CD4-positive, alpha-beta T cell treated with Interleukin-6 at 100 ng/mL for 8 hours (primary cell): ENCODE data around the gene TMEM132E.

ENCODE experiments used
- DNase-seq: peaks from one replicate; pipeline ENCODE4 v3.0.0-alpha.2; 2020; ENCODE audit warnings: mixed read lengths, low spot score

TMEM132E gene

DNA sequence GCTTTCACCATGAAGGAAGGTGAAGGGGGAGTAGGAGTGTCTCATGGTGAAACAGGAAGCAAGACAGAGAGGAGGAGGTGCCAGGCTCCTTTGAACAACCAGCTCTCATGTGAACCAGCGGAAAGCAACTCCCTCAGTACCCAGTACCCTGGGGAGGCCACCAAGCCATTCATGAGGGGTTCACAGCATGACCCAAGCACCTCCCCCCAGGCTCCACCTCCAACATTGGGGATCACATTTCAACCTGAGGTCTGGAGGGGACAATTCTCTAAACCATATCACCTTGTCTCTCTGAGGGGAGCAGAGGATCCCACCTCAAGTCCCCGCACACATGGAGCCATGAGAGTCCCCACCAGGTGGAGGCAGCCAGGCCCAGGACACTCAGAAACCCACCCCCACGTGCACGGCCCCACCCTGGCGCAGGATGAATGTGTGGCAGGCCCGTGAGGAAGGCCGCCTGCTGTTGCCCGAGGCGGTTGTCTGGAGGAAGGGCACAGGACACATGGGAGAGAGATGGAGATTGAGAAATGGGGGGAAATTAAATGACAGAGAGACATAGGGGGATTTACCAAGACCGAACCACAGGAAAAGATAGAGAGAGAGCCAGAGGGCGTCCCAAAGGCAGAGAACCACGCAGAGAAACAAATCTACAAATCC, 85.9 kb downstream of the TMEM132E start:
- no peak for DNase-seq

DNA sequence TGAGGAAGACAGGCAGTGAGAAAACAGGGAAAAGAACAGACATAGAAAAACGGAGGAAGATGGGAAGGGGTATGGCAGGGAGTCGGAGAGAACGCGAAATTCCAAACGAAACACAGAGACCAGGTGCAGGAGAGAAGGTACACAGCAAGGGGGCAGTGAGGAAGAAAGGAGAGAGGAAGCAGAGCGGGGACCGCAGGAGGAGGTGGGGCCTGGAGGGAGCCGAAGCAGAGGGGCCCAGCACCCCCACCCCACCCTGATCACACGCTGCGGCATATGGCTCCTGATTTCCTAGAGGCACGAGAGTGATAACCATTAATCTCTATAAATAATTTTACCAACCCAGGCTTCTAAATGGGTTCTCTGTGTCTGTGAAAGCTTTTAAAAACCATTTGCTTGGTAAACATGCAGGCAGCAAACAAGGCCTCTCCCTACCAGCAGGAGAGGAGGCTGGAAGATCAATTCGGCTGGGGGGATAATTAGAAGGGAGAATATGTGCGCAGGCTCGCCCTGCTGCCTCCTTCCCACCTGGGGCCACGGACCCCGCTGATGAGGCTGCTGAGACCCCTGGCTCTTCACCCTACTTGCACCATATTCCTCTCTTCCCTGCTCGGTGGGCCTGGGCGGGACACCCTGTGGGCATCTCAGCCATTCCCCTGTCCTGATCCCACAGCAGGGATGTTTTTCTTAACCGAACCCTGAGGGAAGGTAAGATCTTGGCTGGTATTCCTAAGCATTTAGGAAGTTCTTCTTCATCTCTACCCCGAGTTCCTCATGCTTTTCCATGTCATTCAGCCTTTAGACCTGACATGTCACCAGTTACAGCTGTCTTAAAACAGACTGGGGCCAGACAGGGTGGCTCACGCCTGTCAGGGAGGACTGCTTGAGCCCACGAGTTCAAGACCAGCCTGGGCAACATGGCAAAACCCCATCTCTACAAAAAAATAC, 86.7 kb downstream of the TMEM132E start:
- no peak for DNase-seq

DNA sequence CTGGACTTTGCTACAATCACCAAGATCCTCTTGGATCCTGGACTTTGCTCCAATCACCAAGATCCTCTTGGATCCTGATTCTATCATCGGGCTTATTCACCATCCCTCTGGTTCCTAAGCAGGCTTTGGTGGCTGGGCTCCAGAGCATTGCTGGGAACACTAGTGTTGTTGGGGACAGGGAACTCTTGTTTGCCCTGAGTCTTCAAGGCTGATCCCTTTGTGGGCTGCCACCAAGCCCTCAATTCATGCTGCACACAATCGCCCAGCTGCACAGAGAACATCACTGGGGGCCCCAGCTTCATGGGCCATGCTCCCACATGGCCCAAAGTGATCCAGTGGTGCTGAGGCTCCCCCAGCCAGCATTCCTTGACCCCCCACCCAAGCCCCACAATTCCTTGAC, 88.3 kb downstream of the TMEM132E start:
- no peak for DNase-seq

DNA sequence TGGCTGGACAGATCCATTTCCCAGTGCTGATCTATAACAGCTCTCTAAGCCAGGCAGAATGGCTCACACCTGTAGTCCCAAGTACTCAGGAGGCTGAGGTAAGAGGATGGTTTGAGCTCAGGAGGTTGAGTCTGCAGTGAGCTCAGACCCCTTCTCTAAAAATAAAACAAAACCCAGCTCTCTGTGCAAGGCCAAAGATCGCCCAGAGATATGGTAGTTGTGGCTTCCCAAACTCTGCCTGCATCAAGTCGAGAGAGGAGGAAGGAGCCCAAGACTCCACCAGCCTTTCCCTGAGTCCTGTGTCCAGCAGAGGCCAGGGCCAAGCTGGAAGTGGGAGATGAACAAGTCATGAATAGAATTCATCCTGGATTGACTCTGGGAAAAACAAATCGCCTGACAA, 88.8 kb downstream of the TMEM132E start:
- DNase-seq = no peak

DNA sequence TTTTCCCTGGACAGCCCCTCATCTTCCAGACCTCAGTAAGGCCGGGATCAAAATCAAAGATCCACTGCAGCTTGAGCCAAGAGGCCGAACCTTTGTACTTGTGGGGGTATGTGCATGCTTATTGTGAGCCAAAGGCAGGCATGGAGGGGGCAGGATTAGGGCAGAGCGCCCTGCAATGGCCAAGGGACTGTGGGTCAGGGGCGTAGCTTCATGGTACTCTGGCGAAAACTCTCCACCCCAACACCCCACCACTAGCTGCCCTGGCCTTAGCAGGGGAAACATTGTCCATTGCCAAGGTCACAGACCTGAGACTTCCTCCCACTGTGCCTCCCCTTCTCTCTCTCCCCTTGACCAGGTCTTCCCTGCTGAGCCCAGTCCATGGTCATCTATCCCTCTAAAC, 90.1 kb downstream of the TMEM132E start:
- DNase-seq = no peak

DNA sequence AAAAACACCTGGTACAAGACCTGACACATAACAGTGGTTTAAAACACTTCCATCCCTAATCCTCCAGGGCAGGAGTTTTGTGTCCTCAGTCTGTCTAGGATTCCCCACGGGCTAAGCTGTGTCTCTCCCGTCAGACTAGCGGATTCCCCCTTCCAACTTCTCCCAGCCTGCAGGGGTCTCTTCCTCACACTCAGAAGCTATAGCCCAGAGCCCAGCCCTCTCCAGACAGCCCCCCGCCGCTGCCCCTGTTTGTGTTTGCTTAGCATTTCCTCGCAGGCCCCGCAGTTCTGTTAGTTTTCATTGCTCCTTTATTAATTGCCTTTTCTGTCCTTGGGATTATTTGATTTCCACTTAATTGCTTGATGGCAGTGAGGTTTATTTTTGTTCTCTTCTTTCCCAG, 91.2 kb downstream of the TMEM132E start:
- no peak for DNase-seq

DNA sequence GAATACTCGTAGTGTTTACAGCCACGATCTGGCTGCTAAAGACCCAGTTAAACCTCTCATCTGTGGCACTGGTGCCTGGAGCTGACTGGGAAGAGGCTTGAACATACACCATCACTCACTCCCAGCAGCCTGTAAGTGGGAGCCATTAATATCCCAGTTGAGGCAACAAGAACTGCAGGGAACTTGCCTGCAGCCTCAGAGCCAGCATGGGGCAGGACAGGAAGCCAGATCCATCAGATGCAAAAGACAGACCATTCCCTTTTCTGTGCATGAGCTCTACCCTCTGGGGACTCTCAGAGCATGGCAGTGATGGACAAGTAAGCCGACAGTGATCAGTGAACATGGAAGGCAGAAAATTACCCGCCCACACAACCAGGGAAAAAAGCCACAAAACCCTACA, 91.8 kb downstream of the TMEM132E start:
- no peak for DNase-seq

DNA sequence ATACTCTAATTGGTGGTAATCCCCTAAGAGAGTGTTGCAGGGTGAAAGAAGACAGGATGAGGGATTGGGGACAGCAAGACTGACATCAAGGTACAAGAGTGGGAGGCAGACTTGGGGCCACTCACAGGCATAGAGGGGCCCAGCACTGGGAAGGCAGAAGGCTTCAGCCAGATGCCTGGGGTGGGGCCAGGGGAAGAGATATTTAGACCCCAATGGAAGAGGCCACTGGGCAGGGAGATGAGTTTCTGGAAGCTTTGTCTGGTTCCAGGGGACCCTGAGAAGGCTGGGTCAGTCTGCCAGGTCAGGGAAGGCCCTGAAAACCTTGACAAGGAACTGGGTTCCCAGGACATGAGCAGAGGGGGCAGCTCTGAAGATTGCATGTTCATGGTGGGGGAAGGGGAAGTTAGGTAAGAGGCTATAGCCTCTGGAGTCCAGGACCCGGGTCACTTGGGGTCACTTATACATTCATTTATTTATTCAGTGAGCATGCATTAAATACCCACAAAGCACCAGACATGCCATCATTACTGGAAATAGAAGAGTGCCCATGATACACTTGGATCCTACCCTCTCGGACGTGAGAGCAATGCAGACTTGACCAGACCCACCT, 92.9 kb downstream of the TMEM132E start:
- no peak for DNase-seq

DNA sequence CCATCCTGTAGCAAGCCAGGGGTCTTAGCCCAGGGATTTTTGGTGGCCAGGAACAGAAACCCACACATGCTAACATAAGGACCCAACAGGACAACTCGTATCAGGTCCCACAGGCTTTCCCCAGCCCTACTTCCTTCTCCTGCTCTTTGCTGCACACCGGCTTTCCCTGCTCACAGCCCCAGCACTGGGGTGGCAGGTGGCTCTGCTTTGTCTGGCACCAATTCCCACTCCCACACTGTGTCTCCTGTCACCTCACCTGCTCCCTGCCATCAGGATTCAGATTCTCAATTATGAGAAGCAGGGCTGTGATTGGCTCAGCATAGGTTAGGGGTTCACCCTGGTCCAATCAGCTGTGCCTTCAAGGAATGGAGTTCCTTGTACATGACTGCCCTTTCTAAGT, 94.1 kb downstream of the TMEM132E start:
- no peak for DNase-seq

DNA sequence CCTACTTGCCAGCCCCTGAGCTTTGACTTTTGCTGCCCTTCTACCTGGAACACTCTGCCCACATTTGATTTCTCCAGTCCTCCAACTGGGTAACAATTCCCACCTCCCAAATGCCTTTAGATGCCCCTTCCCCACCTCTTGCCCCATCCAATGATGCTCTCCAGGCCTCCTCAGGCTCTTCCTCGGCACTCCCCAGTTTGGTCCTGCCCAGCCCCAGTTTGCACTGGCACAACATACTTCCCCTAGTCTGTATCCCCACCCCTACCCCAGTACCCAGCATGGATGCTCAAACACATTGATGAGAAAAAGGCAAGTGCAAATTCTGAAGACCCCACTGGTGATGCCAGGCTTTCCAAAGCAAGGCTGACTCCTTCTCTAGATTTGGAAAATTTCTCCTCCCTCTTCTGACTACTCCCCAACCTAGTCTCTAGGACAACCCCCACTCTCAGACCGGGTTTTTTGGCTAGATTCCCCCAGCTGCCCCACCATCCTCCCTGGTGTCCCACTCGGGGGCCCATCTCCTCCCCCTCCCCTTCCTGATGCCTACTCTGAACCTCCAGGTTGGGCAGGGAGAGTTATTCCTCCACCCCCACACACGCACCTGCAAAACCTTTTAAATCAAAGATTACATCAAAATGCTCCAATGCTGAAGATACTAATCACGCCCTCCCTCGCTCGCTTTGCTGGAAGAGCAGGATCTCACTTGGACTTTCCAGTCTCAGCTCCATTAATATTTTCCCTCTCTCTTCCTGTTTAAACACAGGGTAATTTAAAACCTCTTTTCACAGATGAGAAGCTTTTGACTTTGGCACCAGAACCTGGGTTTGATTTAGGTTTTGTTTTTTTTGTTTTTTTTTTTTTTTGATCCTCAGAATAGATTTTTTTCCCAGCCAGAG, 94.9 kb downstream of the TMEM132E start:
- DNase-seq = no peak

DNA sequence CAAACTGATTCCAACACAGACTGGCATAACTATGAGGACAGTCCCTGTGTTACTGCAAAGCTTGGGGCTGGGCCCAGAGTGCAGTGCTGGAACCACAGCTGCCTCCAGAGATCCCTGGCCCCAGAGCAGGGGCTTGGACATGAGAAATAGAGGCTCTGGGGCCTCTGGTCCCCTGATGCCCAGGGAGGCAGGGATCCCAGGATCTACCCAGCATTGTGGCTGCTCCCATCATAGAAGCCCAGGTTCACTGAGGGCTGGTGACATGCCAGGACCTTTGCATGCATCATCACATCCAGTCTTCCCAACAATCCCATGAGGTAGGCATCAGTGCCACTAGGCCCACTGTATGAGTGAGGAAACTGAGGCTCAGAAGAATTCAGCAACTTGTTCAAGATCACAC, 95.8 kb downstream of the TMEM132E start:
- no peak for DNase-seq

DNA sequence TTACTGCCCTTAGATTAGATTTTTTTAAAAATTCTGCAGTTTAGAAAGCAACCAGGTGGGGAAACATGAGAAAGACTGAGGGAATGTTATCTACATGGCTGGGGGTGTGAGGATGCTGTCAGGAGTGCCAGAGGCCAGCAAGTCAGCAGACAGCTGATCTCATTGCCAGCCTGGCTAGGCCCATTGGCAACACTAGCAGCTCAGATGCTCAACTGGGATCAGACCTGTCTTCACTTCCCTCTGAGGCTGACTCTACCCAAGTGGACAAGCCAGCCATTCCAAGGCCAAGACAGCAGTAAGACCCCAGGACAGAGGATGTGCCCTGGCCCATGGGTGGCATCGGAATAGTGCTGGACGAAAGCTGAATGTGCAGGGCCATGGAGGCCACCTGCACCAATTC, 96.2 kb downstream of the TMEM132E start:
- DNase-seq = no peak

DNA sequence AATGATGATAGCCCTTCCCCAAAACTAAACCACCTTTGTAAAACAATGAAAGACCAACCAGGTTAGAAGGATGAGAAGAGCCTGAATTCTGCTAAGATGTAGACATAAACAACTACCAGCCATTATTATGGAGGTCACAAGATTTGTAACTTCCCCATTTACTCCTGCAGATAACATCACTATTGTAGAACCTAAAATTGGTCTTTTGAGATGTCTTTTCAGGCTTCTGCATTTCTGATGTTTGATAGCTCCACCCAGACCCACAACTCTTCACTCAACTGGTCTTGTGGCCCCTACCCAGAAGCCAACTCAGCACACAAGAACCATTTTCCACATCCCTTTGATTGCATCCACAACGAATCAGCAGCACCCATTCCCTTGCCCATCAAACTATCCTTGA, 100.8 kb downstream of the TMEM132E start:
- no peak for DNase-seq

DNA sequence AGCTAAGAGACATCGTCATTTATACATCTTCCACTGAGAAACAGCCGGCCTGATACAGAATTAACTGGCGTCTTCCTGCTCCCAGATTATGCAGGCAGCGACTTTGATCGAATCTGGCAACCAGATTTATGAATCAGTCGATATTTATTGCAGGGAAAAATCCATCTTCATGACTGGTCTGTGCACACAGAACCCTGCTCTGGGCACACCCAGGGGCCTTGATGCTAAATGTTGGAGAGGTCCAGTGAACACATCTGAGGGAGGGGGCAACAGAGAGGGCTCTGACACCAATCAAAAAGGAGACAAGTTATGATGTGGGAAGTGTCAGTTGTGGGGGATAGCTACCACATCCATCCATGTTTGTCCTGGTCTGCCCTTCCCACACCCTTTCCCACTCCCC, 102.9 kb downstream of the TMEM132E start:
- no peak for DNase-seq

DNA sequence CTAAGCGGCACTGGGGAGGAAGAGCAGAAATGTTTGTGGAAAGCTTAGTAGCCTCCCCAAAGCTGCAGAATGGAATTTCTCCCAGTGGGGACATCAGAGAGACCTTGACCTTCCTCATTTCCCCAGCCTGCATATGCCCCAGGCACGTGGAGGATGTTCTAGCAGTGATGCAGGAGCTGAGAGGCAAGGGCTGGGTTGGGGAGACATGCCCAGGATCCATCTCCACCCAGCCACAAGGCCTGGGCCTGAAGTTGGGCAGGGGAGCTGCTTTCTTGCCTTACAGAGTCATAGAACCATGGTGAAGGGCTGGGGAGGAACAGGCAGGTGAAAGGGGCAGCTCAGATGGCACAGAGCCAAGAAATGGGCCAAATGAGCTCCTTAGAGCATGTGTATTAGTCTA, 104.0 kb downstream of the TMEM132E start:
- no peak for DNase-seq
